Activated naive CD8-positive, alpha-beta T cell treated with anti-CD3 and anti-CD28 coated beads, Interleukin-2, amount 10 ng/mL, durations not matched to agents 7 days and 5 days (primary cell): ENCODE measurements around the gene LYRM4. TPM values are rescaled to one million over a fixed set of nuclear protein-coding genes. Genes with fewer than 3 reads are reported as not detected.

Experiments used
- ATAC-seq: fragments of 150-1000 bp; cut with Tn5 transposase; one replicate; pipeline ENCODE4 v1.10.0; 2021; ENCODE audit warnings: low read depth, moderate library complexity
- POLR2A ChIA-PET: fragments of 350-600 bp; sonication (Branson Sonifier 250); formaldehyde crosslinking; loops from one replicate; lab custom pipeline; 2021; ENCODE audit warnings: antibody characterized with exemption; lab: Charles Lee
- DNase-seq: peaks from one replicate; pipeline ENCODE4 v3.0.0; 2021
- H3K27ac Mint-ChIP-seq: one replicate; pipeline ENCODE4 v1.8.0; 2022; ENCODE audit warnings: mild to moderate bottlenecking, mixed read lengths
- H3K27me3 Mint-ChIP-seq: one replicate; pipeline ENCODE4 v1.8.0; 2022; ENCODE audit warnings: mild to moderate bottlenecking, moderate library complexity, mixed read lengths
- H3K36me3 Mint-ChIP-seq: one replicate; pipeline ENCODE4 v1.8.0; 2021; ENCODE audit warnings: mild to moderate bottlenecking, mixed read lengths
- H3K4me1 Mint-ChIP-seq: one replicate; pipeline ENCODE4 v1.8.0; 2021; ENCODE audit warnings: mixed read lengths
- H3K4me3 Mint-ChIP-seq: one replicate; pipeline ENCODE4 v1.8.0; 2022; ENCODE audit warnings: mild to moderate bottlenecking, moderate library complexity, mixed read lengths
- H3K9me3 Mint-ChIP-seq: one replicate; pipeline ENCODE4 v1.8.0; 2021; ENCODE audit warnings: mixed read lengths
- total RNA-seq, 2 experiments: library from RNA; stranded (reverse); gene quantifications; one replicate each; pipeline ENCODE4 v1.2.3, GENCODE V29; 2021

The LYRM4 gene
- total RNA-seq, 2 experiments from 2014 or later, result 26.5 to 27.1 TPM

DNA sequence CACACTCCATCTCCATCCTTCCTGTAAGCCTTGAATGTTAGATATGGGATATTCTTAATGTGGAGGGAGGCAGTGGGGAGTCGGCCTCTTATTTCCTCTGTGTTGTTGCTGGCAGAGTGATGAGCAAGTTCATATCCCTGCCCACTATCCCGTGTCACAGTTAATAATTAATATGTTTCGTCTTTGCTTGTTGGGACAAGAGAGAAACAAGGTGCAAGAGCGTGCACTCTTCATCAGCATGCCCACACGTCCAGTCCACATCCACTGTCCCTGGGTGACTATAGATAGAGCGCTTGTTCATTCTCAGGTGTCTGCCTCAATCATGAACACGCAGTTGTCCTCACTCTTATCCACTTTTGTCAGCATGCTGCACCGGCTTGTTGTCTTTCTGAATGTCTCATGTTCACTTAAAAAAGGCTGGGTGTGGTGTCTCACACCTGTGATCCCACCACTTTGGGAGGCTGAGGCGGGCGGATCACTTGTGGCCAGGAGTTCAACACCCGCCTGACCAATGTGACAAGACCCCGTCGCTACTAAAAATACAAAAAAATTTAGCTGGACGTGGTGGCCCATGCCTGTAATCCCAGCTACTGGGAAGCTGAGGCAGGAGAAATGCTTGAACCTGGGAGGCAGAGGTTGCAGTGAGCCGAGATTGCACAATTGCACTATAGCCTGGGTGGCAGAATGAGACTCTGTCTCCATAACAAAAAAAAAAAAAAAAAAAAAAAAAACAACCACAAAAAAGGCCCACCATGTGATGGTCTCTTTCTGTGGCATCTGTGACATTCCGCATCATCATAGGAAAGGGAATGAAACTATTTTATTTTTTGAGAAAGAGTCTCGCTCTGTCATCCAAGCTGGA lies 141.4 kb downstream of the LYRM4 start:
- DNase-seq (no peak), ATAC-seq (no peak)
- no peaks in the 10 kb centered on the region for H3K36me3 Mint-ChIP-seq
- POLR2A ChIA-PET, result no interaction called here
- H3K27ac Mint-ChIP-seq, result no peak overlapping the region
- H3K9me3 Mint-ChIP-seq, result no peaks in the 10 kb centered on the region
- no peaks in the 10 kb centered on the region for H3K4me1 Mint-ChIP-seq
- H3K27me3 Mint-ChIP-seq, result no peaks in the 10 kb centered on the region
- H3K4me3 Mint-ChIP-seq, result no peak overlapping the region

GRCh38 chr6:5116243-5116991 lies 144.3 kb downstream of the LYRM4 start:
- no peaks in the 10 kb centered on the region for H3K27me3 Mint-ChIP-seq
- no peak overlapping the region for H3K4me3 Mint-ChIP-seq
- ATAC-seq, result no peak
- POLR2A ChIA-PET, result no interaction called here
- no peaks in the 10 kb centered on the region for H3K36me3 Mint-ChIP-seq
- DNase-seq, result no peak
- H3K4me1 Mint-ChIP-seq, result no peaks in the 10 kb centered on the region
- no peak overlapping the region for H3K27ac Mint-ChIP-seq
- no peaks in the 10 kb centered on the region for H3K9me3 Mint-ChIP-seq

GRCh38 chr6:5115168-5115567 lies 145.6 kb downstream of the LYRM4 start:
- Mint-ChIP-seq H3K4me3 (no peak overlapping the region), H3K9me3 (no peaks in the 10 kb centered on the region), H3K36me3 (no peaks in the 10 kb centered on the region), H3K4me1 (no peaks in the 10 kb centered on the region), H3K27me3 (no peaks in the 10 kb centered on the region), H3K27ac (no peak overlapping the region)
- POLR2A ChIA-PET, result no interaction called here
- no peak for ATAC-seq
- DNase-seq, result no peak

DNA sequence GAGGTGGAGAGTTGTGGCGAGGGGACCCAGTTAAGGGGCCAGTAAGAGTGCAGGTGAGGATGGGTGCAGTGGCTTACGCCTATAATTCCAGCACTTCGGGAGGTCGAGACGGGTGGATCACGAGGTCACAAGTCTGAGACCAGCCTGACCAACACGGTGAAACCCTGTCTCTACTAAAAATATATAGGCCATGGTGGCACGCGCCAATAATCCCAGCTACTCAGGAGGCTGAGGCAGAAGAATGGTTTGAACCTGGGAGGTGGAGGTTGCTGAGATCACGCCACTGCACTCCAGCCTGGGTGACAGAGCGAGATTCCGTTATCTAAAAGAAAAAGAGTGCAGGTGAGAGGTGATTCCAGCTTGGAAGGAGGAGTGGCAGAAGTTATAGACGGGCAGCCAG lies 147.7 kb downstream of the LYRM4 start:
- Mint-ChIP-seq H3K27me3 (no peaks in the 10 kb centered on the region), H3K27ac (no peak overlapping the region), H3K4me1 (no peaks in the 10 kb centered on the region), H3K9me3 (no peaks in the 10 kb centered on the region), H3K36me3 (no peaks in the 10 kb centered on the region), H3K4me3 (no peak overlapping the region)
- no peak for DNase-seq
- POLR2A ChIA-PET, result no interaction called here
- no peak for ATAC-seq

DNA sequence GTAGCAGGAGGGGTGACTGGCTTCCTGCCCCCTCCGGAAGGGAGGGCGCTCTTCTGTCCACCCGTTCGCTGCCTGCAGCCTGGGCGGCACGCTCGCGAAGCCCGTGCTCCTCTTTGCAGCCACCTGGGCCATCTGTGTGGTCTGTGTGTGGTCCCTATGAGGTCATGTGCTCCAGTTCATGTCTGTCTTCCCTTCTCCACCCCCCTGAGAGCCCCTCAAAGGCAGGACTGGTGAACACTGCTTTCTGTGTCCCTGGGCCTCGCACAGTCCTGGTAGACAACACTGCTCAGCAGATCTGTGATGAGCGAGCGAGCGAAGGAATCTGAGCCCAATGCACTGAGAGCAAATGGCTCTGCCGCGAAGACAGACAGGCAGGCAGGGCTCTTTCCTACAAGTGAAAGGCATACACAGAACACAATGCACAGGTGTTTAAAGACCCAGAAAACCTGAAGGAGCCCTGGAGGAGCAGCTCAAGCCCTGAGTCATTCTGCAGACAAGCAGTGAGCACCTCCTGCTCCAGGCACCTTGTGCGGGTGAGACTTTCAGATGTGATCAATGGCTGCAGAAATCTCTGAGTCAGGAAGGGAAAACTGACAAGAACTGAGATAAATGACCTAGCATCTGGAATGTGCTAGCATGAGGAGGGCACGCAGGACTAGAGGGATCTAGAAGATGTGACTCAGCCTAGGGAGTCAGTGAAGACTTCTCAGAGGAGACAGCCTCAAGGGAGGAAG lies 148.5 kb downstream of the LYRM4 start:
- no peaks in the 10 kb centered on the region for H3K27me3 Mint-ChIP-seq
- H3K36me3 Mint-ChIP-seq, result no peaks in the 10 kb centered on the region
- no peak overlapping the region for H3K4me3 Mint-ChIP-seq
- H3K4me1 Mint-ChIP-seq, result no peaks in the 10 kb centered on the region
- DNase-seq, result no peak
- no peak overlapping the region for H3K27ac Mint-ChIP-seq
- no peaks in the 10 kb centered on the region for H3K9me3 Mint-ChIP-seq
- POLR2A ChIA-PET, result no interaction called here
- ATAC-seq, result no peak

DNA sequence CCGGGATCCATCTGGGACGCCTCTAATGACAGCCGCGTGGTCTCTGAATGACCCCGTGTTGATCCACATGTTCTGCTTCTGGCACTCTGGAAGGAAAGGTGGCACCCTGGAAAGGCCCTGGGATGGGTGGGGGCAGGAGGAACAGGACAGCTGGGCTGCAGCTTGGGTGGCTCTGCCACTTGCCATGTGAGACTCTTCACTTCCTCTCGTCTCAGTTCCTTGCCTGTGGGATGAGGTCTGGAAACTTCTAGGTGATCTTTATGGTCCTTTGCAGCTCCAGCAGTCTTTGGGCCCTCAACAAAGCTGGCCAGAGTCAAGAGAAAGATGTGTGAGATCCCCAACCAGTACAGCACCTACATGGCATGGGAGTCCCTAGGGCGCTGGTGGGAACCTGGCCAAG lies 149.1 kb downstream of the LYRM4 start:
- H3K4me1 Mint-ChIP-seq, result no peaks in the 10 kb centered on the region
- H3K27me3 Mint-ChIP-seq, result no peaks in the 10 kb centered on the region
- H3K9me3 Mint-ChIP-seq, result no peaks in the 10 kb centered on the region
- DNase-seq (no peak), ATAC-seq (no peak)
- POLR2A ChIA-PET, result no interaction called here
- no peaks in the 10 kb centered on the region for H3K36me3 Mint-ChIP-seq
- no peak overlapping the region for H3K4me3 Mint-ChIP-seq
- H3K27ac Mint-ChIP-seq, result no peak overlapping the region

- DNase-seq (no peak), ATAC-seq (no peak)
- POLR2A ChIA-PET, result no interaction called here
- Mint-ChIP-seq H3K9me3 (no peaks in the 10 kb centered on the region), H3K27ac (no peak overlapping the region), H3K4me3 (no peak overlapping the region), H3K27me3 (no peaks in the 10 kb centered on the region), H3K36me3 (no peaks in the 10 kb centered on the region), H3K4me1 (no peaks in the 10 kb centered on the region)
Observed at GRCh38 chr6:5110246-5110645, 150.5 kb downstream of the LYRM4 start.

DNA sequence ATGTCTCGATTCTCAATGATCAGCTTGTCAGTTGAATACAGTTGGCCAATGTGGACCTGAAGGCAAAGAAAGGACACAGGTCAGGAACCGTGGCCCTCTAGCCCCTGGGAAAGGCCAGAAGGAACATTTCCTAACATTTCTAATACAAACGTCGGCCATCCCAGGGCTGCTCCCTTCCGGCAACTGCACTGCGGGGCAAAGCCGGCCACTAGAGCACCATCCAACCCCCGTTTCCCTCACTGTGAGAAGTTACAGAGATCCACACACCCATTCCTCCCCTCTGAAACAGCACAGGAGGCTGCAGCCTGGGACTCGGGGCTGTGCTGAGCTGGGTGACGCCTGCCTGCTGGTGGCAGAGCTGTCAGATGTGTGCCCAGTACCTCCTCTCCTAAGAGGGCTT lies 151.3 kb downstream of the LYRM4 start:
- Mint-ChIP-seq H3K4me3 (no peak overlapping the region), H3K36me3 (no peaks in the 10 kb centered on the region), H3K9me3 (no peaks in the 10 kb centered on the region), H3K4me1 (no peaks in the 10 kb centered on the region), H3K27me3 (no peaks in the 10 kb centered on the region), H3K27ac (no peak overlapping the region)
- POLR2A ChIA-PET, result no interaction called here
- DNase-seq, result no peak
- ATAC-seq, result no peak

GRCh38 chr6:5108536-5109150 lies 152.1 kb downstream of the LYRM4 start:
- DNase-seq (no peak), ATAC-seq (no peak)
- Mint-ChIP-seq H3K27me3 (no peaks in the 10 kb centered on the region), H3K36me3 (no peaks in the 10 kb centered on the region), H3K27ac (no peak overlapping the region), H3K9me3 (no peaks in the 10 kb centered on the region), H3K4me3 (no peak overlapping the region), H3K4me1 (no peaks in the 10 kb centered on the region)
- POLR2A ChIA-PET, result no interaction called here

- H3K36me3 Mint-ChIP-seq, result no peaks in the 10 kb centered on the region
- no peak overlapping the region for H3K27ac Mint-ChIP-seq
- no peaks in the 10 kb centered on the region for H3K27me3 Mint-ChIP-seq
- ATAC-seq (no peak), DNase-seq (no peak)
- no peak overlapping the region for H3K4me3 Mint-ChIP-seq
- POLR2A ChIA-PET, result no interaction called here
- no peaks in the 10 kb centered on the region for H3K4me1 Mint-ChIP-seq
- no peaks in the 10 kb centered on the region for H3K9me3 Mint-ChIP-seq
Observed at GRCh38 chr6:5108068-5108467, 152.7 kb downstream of the LYRM4 start.

GRCh38 chr6:5107341-5107740 lies 153.4 kb downstream of the LYRM4 start:
- POLR2A ChIA-PET, result no interaction called here
- Mint-ChIP-seq H3K36me3 (no peaks in the 10 kb centered on the region), H3K27me3 (no peaks in the 10 kb centered on the region)

DNA sequence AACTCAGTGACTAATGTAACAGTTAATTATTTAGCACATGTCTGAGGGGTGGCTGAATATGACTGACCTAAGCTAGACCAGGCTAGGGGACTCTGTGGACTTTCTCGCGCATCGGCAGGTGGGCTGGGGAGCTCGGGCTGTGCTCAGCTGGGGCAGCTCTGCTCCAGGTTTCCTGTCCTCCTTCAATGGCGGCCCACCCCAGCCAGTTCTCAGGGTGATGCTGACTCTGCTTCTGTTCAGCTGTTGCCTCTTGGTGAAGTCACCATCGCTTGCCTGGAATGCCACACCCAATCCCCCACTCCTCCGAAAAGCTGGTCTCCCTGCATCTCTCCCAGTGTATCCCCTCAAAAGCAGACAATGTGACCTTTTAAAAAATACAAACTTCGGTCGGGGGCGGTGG lies 155.6 kb downstream of the LYRM4 start:
- POLR2A ChIA-PET, result no interaction called here
- Mint-ChIP-seq H3K27me3 (no peaks in the 10 kb centered on the region), H3K4me1 (no peaks in the 10 kb centered on the region), H3K4me3 (no peak overlapping the region), H3K36me3 (no peaks in the 10 kb centered on the region), H3K27ac (no peak overlapping the region), H3K9me3 (no peaks in the 10 kb centered on the region)
- ATAC-seq (no peak), DNase-seq (no peak)

More at GRCh38 chr6:5107341-5107740, 153.4 kb downstream of the LYRM4 start:
- ATAC-seq, result no peak
- no peak overlapping the region for H3K27ac Mint-ChIP-seq
- H3K9me3 Mint-ChIP-seq, result no peaks in the 10 kb centered on the region
- H3K4me3 Mint-ChIP-seq, result no peak overlapping the region
- H3K4me1 Mint-ChIP-seq, result no peaks in the 10 kb centered on the region
- no peak for DNase-seq

DNA sequence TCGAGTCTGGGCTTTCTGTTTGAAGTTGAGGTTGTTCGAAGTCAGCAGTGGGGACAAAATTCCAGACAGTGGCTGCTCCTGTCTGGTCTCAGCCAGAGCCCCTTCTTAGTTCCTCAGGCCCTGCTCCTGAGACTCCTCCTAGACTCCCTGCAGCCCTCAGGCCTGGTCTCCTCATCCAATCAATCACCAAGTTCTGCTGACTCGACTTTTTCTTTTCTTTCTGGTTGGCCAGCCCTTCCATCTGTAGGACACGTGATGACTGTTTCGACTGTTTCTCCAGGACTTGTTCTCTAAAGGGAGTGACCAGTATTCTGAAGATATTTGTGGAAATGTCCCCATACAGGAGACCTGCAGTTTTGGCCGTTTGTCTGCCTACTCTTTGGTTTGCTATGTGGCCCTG lies 156.1 kb downstream of the LYRM4 start:
- Mint-ChIP-seq H3K36me3 (no peaks in the 10 kb centered on the region), H3K9me3 (no peaks in the 10 kb centered on the region), H3K27me3 (no peaks in the 10 kb centered on the region), H3K4me1 (no peaks in the 10 kb centered on the region), H3K4me3 (no peak overlapping the region), H3K27ac (no peak overlapping the region)
- DNase-seq (no peak), ATAC-seq (no peak)
- POLR2A ChIA-PET, result no interaction called here
